ENCODE results near the gene SH3BP4.

The SH3BP4 gene

DNA sequence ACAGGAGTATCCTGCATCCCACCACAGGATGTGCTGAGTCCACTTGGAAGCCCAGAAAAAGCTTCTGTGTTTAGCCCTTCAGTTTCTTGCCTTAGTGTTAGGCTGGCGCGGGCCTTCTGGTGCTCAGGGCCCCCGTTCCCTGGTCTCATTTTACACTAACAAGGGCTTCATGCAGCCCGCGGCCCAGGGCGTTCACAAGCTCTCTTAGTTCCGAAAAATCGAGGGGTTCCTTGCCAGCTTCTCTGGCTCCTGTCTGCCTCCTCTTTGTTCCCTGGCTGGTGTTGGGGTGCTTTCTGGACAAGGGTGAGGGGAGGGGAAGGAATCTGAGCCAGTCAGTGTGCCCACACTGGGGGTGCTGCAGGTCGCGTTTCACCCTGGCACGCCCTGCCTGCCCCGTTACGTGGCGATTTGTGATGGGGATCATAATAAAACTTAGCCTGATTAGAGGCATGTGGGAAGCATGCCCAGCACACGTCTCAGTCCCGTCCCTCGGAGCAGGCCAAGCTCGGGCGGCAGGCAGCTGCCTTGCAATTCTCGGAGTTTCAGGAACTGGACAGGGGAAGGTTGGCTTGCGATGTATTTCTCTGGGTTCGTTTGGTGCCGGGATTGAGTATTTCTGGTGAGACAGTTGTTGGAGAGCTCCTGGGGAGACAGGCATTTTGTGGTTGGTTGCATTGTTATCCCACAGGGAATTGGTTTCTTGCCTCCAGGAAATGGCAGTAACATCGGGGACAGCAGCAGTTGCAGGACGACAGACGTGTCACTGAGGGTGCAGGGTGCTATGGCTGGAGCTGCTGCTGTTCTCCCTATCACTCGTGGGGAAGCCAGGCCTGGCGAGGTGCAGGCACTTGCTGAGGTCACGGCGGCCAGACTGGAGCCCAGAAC, 22.9 kb downstream of the SH3BP4 start:
- Histone ChIP-seq H3K4me3 (ENCODE audit: insufficient read depth, low read depth, low read length) (no peak overlapping the region), H3K27ac (ENCODE audit: insufficient read depth, low read depth, low read length, poor library complexity, severe bottlenecking) (peak overlapping the region; percentile 16), H3K9me3 (ENCODE audit: control insufficient read depth, low read length) (no peaks in the 10 kb centered on the region), H3K4me1 (ENCODE audit: control insufficient read depth, insufficient read depth, low read length) (peaks cover 17% of the 10 kb centered on the region), H3K36me3 (ENCODE audit: control insufficient read depth, insufficient read depth, low read length) (peaks cover 9% of the 10 kb centered on the region), H3K27me3 (ENCODE audit: control insufficient read depth, insufficient read depth, low read length, poor library complexity, severe bottlenecking) (no peaks in the 10 kb centered on the region)
- WGBS, 2 experiments, result 83% methylated on average over 30 of the region's 30 CpGs

DNA sequence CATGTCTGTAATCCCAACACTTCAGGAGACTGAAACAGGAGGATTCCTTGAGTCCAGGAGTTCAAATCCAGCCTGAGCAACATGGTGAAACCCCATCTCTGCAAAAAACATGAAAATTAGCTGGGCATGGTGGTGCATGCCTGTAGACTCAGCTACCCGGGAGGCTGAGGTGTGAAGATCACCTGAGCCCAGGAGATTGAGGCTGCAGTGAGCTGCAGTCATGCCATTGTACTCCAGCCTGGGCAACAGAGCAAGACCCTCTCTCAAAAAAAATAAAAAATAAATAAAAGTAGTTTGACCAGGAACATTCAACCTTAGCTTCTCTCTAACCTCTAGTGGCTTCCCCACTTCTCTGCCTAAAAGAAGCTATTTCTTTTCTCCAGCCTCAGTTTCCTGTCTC, 23.8 kb downstream of the SH3BP4 start:
- Histone ChIP-seq H3K4me1 (ENCODE audit: control insufficient read depth, insufficient read depth, low read length) (peaks cover 21% of the 10 kb centered on the region), H3K27ac (ENCODE audit: insufficient read depth, low read depth, low read length, poor library complexity, severe bottlenecking) (peak overlapping the region; percentile 16), H3K36me3 (ENCODE audit: control insufficient read depth, insufficient read depth, low read length) (peaks cover 9% of the 10 kb centered on the region), H3K9me3 (ENCODE audit: control insufficient read depth, low read length) (no peaks in the 10 kb centered on the region), H3K4me3 (ENCODE audit: insufficient read depth, low read depth, low read length) (no peak overlapping the region), H3K27me3 (ENCODE audit: control insufficient read depth, insufficient read depth, low read length, poor library complexity, severe bottlenecking) (no peaks in the 10 kb centered on the region)
- 93 to 95% methylated on average over 1 of the region's 1 CpG for WGBS, 2 experiments

DNA sequence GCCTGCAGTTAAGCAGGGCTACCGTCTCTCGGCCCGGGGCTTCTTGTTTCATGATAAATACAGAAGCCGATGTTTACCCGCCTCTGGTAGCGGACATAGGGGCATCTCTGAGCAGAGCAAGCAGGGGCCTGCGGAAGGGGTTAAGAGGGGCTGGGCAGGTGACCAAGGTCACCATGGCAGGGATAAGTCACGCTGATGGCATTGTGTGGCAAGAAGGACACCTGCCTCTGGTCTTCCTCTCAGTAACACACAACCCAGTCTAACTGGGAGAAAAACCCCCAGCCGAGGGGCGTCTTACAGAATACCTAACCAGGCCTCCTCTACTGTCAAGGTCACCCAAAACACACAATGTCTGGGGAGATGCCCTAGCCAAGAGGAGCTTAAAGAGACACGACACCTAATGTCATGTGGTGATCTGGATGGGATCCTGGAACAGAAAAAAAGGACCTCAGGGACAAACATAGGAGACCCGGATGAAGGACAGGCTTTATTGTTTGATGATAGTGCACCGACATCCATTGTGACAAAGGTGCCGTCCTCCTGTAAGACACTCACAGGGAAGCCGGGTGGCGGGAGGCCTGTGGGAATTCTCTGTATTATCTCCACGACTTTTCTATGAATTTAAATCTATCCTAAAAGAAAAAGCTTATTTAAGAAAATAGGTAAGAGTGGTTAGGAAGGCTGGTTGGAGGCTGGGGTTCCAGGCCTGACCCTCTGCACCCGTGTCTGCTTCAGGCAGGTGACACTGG, 24.8 kb downstream of the SH3BP4 start:
- 93 to 94% methylated on average over 17 to 18 of the region's 18 CpGs for WGBS, 2 experiments
- Histone ChIP-seq H3K27me3 (ENCODE audit: control insufficient read depth, insufficient read depth, low read length, poor library complexity, severe bottlenecking) (no peaks in the 10 kb centered on the region), H3K9me3 (ENCODE audit: control insufficient read depth, low read length) (no peaks in the 10 kb centered on the region), H3K4me3 (ENCODE audit: insufficient read depth, low read depth, low read length) (no peak overlapping the region), H3K4me1 (ENCODE audit: control insufficient read depth, insufficient read depth, low read length) (peaks cover 31% of the 10 kb centered on the region), H3K27ac (ENCODE audit: insufficient read depth, low read depth, low read length, poor library complexity, severe bottlenecking) (no peak overlapping the region), H3K36me3 (ENCODE audit: control insufficient read depth, insufficient read depth, low read length) (peaks cover 9% of the 10 kb centered on the region)

DNA sequence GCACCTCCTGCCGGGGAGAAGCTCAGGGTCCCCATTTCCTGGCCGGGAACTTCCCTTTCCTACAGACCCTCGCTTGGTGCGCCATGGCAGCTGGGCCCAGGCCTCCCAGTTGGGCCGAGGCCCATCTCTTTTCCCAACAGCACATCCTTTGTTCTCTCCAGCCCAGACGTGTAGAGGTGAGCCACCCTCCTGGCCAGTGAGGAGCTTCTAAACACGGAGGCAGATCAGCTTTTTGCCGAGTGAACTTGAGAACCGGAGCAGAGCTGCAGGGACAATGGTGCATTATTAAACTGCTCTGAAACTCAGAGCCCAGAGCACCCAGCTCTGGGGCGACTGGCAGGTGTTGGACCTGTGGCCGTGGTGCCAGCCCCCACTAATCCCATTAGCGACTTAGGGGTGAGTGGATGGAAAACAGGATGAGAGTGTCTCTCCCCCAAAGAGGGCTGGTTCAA, 25.4 kb downstream of the SH3BP4 start:
- H3K36me3 ChIP-seq (ENCODE audit: control insufficient read depth, insufficient read depth, low read length), result peaks cover 9% of the 10 kb centered on the region
- WGBS, 2 experiments, result 87 to 88% methylated on average over 12 of the region's 12 CpGs
- no peak overlapping the region for H3K27ac ChIP-seq (ENCODE audit: insufficient read depth, low read depth, low read length, poor library complexity, severe bottlenecking)
- H3K4me1 ChIP-seq (ENCODE audit: control insufficient read depth, insufficient read depth, low read length), result peaks cover 36% of the 10 kb centered on the region
- H3K4me3 ChIP-seq (ENCODE audit: insufficient read depth, low read depth, low read length), result no peak overlapping the region
- H3K9me3 ChIP-seq (ENCODE audit: control insufficient read depth, low read length), result no peaks in the 10 kb centered on the region
- no peaks in the 10 kb centered on the region for H3K27me3 ChIP-seq (ENCODE audit: control insufficient read depth, insufficient read depth, low read length, poor library complexity, severe bottlenecking)

DNA sequence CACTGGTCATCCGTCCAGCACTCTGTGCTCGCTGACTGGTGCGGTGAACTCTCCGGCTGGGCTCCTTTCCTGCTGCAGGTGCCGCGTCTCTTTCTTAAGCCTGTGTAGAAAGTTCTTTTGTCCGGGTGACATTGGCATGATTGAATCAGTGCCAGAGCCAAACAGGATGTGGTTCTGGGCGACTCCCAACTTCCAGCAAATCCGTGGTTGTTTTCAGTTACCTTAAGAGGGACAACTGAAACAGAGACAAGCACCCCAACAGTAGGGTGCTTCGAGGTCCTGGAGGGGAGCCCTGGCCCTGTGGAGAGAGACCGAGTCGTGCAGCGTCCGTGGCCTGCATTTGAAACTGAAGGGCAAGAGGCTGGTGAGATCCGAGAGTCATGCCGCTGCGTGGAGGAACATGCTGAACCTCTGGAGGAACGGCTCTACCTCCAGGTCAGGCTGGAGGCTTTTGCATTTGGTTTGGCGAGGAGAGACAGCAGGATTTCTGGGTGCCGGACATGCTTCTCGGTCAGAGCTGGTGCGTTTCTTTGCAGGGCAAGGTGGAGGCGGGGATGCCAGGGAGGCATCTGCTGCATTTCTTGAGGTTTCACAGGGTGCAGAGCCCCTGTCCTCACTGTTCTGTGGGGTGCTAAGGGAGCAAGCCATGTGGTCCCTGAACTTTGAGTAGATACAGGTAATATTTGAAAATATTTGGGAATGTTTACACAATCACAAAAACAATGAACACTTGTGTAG, 26.8 kb downstream of the SH3BP4 start:
- H3K4me3 ChIP-seq (ENCODE audit: insufficient read depth, low read depth, low read length), result no peak overlapping the region
- H3K27me3 ChIP-seq (ENCODE audit: control insufficient read depth, insufficient read depth, low read length, poor library complexity, severe bottlenecking), result no peaks in the 10 kb centered on the region
- peaks cover 46% of the 10 kb centered on the region for H3K4me1 ChIP-seq (ENCODE audit: control insufficient read depth, insufficient read depth, low read length)
- no peak overlapping the region for H3K27ac ChIP-seq (ENCODE audit: insufficient read depth, low read depth, low read length, poor library complexity, severe bottlenecking)
- WGBS, 2 experiments, result 95% methylated on average over 23 of the region's 23 CpGs
- H3K9me3 ChIP-seq (ENCODE audit: control insufficient read depth, low read length), result no peaks in the 10 kb centered on the region
- peaks cover 9% of the 10 kb centered on the region for H3K36me3 ChIP-seq (ENCODE audit: control insufficient read depth, insufficient read depth, low read length)

DNA sequence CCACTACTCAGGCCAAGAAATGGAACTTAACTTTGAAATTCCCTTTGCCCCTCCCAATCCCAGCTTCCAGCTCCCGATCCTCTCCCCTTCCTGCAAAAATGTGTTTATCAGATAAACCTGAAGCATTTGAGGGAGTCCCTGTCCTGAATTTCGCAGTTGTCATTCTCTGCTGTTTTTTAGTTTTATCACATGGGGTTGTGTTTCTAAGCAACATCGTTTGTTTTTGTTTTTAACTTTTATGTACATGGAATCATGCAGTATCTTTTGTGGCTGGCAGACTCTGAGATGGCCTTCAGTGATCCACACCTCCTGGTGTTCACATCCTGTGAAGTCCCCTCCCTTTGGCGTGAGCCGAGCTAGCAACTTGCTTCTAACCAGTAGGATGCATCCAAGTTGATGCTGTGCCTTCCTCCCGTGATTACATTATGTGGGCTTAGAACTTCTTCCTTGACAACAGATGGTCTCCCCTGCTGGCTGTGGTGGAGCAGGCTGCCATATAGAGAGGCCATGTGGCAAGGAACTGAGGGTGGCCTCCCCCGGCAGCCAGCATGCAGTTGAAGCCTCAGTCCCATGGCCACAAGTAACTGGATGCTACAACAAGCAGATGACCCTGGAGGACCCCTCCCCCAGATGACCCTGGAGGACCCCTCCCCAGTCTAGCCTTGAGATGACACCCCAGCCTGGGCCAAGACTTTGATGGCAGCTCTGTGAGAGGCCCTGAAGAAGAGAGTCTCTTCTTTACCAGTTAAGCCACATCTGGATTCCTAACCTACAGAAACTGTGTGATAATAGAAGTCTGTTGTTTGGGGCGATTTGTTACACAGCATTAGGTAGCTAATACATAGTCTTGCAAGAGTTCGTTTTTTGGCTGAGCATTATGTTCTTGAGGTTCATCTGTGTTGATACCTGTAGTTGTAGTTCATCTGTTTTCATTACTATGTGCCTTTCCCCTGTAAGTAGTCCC, 27.7 kb downstream of the SH3BP4 start:
- WGBS, 2 experiments, result 90 to 97% methylated on average over 9 of the region's 9 CpGs
- peaks cover 48% of the 10 kb centered on the region for H3K4me1 ChIP-seq (ENCODE audit: control insufficient read depth, insufficient read depth, low read length)
- no peaks in the 10 kb centered on the region for H3K9me3 ChIP-seq (ENCODE audit: control insufficient read depth, low read length)
- peaks cover 9% of the 10 kb centered on the region for H3K36me3 ChIP-seq (ENCODE audit: control insufficient read depth, insufficient read depth, low read length)
- no peak overlapping the region for H3K27ac ChIP-seq (ENCODE audit: insufficient read depth, low read depth, low read length, poor library complexity, severe bottlenecking)
- no peak overlapping the region for H3K4me3 ChIP-seq (ENCODE audit: insufficient read depth, low read depth, low read length)
- H3K27me3 ChIP-seq (ENCODE audit: control insufficient read depth, insufficient read depth, low read length, poor library complexity, severe bottlenecking), result no peaks in the 10 kb centered on the region

DNA sequence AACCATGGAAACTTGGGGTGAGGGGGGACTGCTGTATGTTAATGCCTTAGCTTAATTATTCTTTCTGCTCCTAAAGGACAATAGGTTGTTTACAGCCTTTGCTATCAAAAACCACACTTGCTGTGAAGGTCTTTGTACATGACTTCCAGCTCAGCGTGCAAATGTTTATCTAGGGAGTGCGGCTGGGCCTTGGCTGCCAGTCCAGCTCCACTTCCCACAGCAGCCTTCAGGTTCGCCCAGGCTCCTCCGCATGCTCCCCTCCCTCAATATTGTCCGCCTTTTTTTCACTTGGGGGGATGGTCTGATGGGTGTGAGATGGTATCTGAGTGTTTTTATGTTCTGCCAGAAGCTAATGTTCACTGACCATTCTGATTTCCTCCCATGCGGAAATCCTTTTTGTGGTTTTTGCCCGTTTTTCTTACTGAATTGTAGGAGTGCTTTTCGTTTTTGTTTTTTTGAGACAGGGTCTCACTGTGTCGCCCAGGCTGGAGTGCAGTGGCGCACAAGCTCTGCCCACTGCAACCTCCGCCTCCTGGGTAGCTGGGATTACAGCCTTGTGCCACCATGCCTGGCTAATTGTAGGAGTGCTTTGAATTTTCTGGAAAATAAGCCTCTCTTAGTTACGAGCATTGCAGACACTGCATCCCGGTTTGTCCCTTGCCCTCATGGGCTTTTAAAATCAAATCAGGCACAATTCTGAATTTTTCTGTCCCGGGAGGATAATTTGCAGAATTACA, 28.8 kb downstream of the SH3BP4 start:
- 81 to 84% methylated on average over 13 to 14 of the region's 14 CpGs for WGBS, 2 experiments
- H3K4me3 ChIP-seq (ENCODE audit: insufficient read depth, low read depth, low read length), result no peak overlapping the region
- H3K9me3 ChIP-seq (ENCODE audit: control insufficient read depth, low read length), result no peaks in the 10 kb centered on the region
- no peaks in the 10 kb centered on the region for H3K27me3 ChIP-seq (ENCODE audit: control insufficient read depth, insufficient read depth, low read length, poor library complexity, severe bottlenecking)
- H3K27ac ChIP-seq (ENCODE audit: insufficient read depth, low read depth, low read length, poor library complexity, severe bottlenecking), result peak overlapping the region; percentile 86
- peaks cover 9% of the 10 kb centered on the region for H3K36me3 ChIP-seq (ENCODE audit: control insufficient read depth, insufficient read depth, low read length)
- peaks cover 39% of the 10 kb centered on the region for H3K4me1 ChIP-seq (ENCODE audit: control insufficient read depth, insufficient read depth, low read length)

DNA sequence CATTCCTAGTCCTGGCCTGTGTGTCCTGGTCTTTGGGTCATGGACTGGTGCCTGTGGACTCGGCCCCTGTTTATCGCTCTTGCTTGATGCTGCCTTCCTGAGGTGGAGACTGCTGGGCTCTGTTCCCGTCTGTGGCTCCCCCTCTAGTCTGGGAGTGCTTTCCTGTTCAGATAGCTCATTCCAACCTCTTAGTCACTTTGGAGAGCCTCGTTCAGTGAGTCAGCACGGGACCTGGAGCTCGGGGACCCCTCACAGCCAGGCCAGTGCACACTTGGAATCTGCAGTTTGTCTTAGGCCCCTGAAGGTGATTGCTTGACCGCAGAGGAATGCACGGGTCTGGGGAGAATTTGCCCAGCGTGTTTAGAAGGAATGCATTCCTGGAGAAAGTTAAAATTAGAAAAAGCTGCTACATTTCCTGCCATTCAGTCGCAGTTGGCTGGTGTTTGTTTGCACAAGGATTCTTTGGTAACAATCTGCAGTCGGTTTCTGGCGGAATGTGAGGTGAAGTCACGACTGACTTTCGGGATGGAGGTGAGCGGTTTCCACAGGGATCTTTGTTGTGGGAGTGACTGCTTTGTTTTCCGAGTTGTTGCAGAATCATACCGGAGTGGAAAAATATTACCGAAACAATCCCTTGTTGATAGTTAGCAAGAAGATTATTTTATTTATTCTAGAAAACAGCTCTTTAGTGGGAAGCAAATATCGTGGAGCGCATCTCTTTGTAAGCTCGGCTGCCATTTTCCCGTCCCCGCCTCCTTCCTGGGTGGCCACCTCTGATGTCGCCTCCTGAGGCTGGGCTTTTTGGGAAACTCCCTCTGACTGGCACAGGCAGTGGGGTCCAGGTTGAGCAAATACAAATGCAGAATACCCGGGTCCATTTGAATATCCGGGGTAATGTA, 29.6 kb downstream of the SH3BP4 start:
- Histone ChIP-seq H3K4me3 (ENCODE audit: insufficient read depth, low read depth, low read length) (peak overlapping the region; percentile 12), H3K9me3 (ENCODE audit: control insufficient read depth, low read length) (no peaks in the 10 kb centered on the region), H3K36me3 (ENCODE audit: control insufficient read depth, insufficient read depth, low read length) (peaks cover 9% of the 10 kb centered on the region), H3K27ac (ENCODE audit: insufficient read depth, low read depth, low read length, poor library complexity, severe bottlenecking) (peak overlapping the region; percentile 86), H3K4me1 (ENCODE audit: control insufficient read depth, insufficient read depth, low read length) (peaks cover 39% of the 10 kb centered on the region), H3K27me3 (ENCODE audit: control insufficient read depth, insufficient read depth, low read length, poor library complexity, severe bottlenecking) (no peaks in the 10 kb centered on the region)
- 36 to 42% methylated on average over 26 of the region's 26 CpGs for WGBS, 2 experiments

All from ectodermal cell (in vitro differentiated cells).